ENCODE data around the gene BLMH. TPM values are rescaled to one million over a fixed set of nuclear protein-coding genes. Genes with fewer than 3 reads are reported as not detected.

The BLMH gene
- total and polyA plus RNA-seq, 4 donors, result 20.0 to 37.8 (median 27.4) TPM

- H3K27ac ChIP-seq (ENCODE audit: low read depth in 1 of 2, low read length in 2 of 2), result no peak overlapping the region
- H3K9me3 ChIP-seq (ENCODE audit: control insufficient read depth, low read length), result no peaks in the 10 kb centered on the region
- H3K4me1 ChIP-seq (ENCODE audit: control insufficient read depth in 1 of 2, insufficient read depth in 2 of 2, low read length in 2 of 2), result no peaks in the 10 kb centered on the region
- DNase-seq (no peak), ATAC-seq (ENCODE audit: low FRiP score) (no peak)
- no peaks in the 10 kb centered on the region for H3K36me3 ChIP-seq (ENCODE audit: control insufficient read depth in 1 of 2, insufficient read depth in 2 of 2, low read length in 1 of 2)
- intact Hi-C loops (cut with DNase I), result no loop called here
- H3K27me3 ChIP-seq (ENCODE audit: control insufficient read depth in 1 of 2, insufficient read depth in 2 of 2, low read length in 1 of 2), result no peaks in the 10 kb centered on the region
- 87 to 89% methylated on average over 9 of the region's 9 CpGs for WGBS, 2 donors
- H3K4me3 ChIP-seq (ENCODE audit: low read length in 2 of 2), result no peak overlapping the region
Measured at GRCh38 chr17:30218799-30219198, 72.9 kb downstream of the BLMH start.

GRCh38 chr17:30217746-30218245 is 73.9 kb downstream of the BLMH start:
- intact Hi-C loops (cut with DNase I), result no loop called here
- Histone ChIP-seq H3K4me3 (ENCODE audit: low read length in 2 of 2) (no peak overlapping the region), H3K36me3 (ENCODE audit: control insufficient read depth in 1 of 2, insufficient read depth in 2 of 2, low read length in 1 of 2) (no peaks in the 10 kb centered on the region), H3K27ac (ENCODE audit: low read depth in 1 of 2, low read length in 2 of 2) (no peak overlapping the region), H3K27me3 (ENCODE audit: control insufficient read depth in 1 of 2, insufficient read depth in 2 of 2, low read length in 1 of 2) (no peaks in the 10 kb centered on the region), H3K4me1 (ENCODE audit: control insufficient read depth in 1 of 2, insufficient read depth in 2 of 2, low read length in 2 of 2) (no peaks in the 10 kb centered on the region), H3K9me3 (ENCODE audit: control insufficient read depth, low read length) (no peaks in the 10 kb centered on the region)
- no peak for DNase-seq
- WGBS, 2 donors, result 96% methylated on average over 11 of the region's 11 CpGs
- no peak for ATAC-seq (ENCODE audit: low FRiP score)

GRCh38 chr17:30217054-30217453 is 74.7 kb downstream of the BLMH start:
- H3K27ac ChIP-seq (ENCODE audit: low read depth in 1 of 2, low read length in 2 of 2), result no peak overlapping the region
- 93 to 95% methylated on average over 6 of the region's 6 CpGs for WGBS, 2 donors
- H3K4me1 ChIP-seq (ENCODE audit: control insufficient read depth in 1 of 2, insufficient read depth in 2 of 2, low read length in 2 of 2), result no peaks in the 10 kb centered on the region
- H3K27me3 ChIP-seq (ENCODE audit: control insufficient read depth in 1 of 2, insufficient read depth in 2 of 2, low read length in 1 of 2), result no peaks in the 10 kb centered on the region
- ATAC-seq (ENCODE audit: low FRiP score) (no peak), DNase-seq (no peak)
- H3K4me3 ChIP-seq (ENCODE audit: low read length in 2 of 2), result no peak overlapping the region
- H3K9me3 ChIP-seq (ENCODE audit: control insufficient read depth, low read length), result no peaks in the 10 kb centered on the region
- no peaks in the 10 kb centered on the region for H3K36me3 ChIP-seq (ENCODE audit: control insufficient read depth in 1 of 2, insufficient read depth in 2 of 2, low read length in 1 of 2)
- intact Hi-C loops (cut with DNase I), result no loop called here

- DNase-seq (no peak), ATAC-seq (ENCODE audit: low FRiP score) (no peak)
- H3K4me1 ChIP-seq (ENCODE audit: control insufficient read depth in 1 of 2, insufficient read depth in 2 of 2, low read length in 2 of 2), result no peaks in the 10 kb centered on the region
- WGBS, 2 donors, result 93 to 94% methylated on average over 11 of the region's 11 CpGs
- no peak overlapping the region for H3K27ac ChIP-seq (ENCODE audit: low read depth in 1 of 2, low read length in 2 of 2)
- intact Hi-C loops (cut with DNase I), result no loop called here
- no peak overlapping the region for H3K4me3 ChIP-seq (ENCODE audit: low read length in 2 of 2)
- no peaks in the 10 kb centered on the region for H3K27me3 ChIP-seq (ENCODE audit: control insufficient read depth in 1 of 2, insufficient read depth in 2 of 2, low read length in 1 of 2)
- H3K9me3 ChIP-seq (ENCODE audit: control insufficient read depth, low read length), result no peaks in the 10 kb centered on the region
- H3K36me3 ChIP-seq (ENCODE audit: control insufficient read depth in 1 of 2, insufficient read depth in 2 of 2, low read length in 1 of 2), result no peaks in the 10 kb centered on the region
Measured at GRCh38 chr17:30212750-30213149, 79.0 kb downstream of the BLMH start.

- WGBS, 2 donors, result 91% methylated on average over 6 of the region's 6 CpGs
Measured at GRCh38 chr17:30211371-30211770, 80.4 kb downstream of the BLMH start.

GRCh38 chr17:30210901-30211300 is 80.8 kb downstream of the BLMH start:
- Histone ChIP-seq H3K9me3 (ENCODE audit: control insufficient read depth, low read length) (no peaks in the 10 kb centered on the region), H3K27ac (ENCODE audit: low read depth in 1 of 2, low read length in 2 of 2) (no peak overlapping the region), H3K36me3 (ENCODE audit: control insufficient read depth in 1 of 2, insufficient read depth in 2 of 2, low read length in 1 of 2) (no peaks in the 10 kb centered on the region), H3K4me1 (ENCODE audit: control insufficient read depth in 1 of 2, insufficient read depth in 2 of 2, low read length in 2 of 2) (no peaks in the 10 kb centered on the region), H3K27me3 (ENCODE audit: control insufficient read depth in 1 of 2, insufficient read depth in 2 of 2, low read length in 1 of 2) (no peaks in the 10 kb centered on the region), H3K4me3 (ENCODE audit: low read length in 2 of 2) (no peak overlapping the region)
- intact Hi-C loops (cut with DNase I), result no loop called here
- WGBS, 2 donors, result 95 to 96% methylated on average over 10 of the region's 10 CpGs
- DNase-seq (no peak), ATAC-seq (ENCODE audit: low FRiP score) (no peak)

More at GRCh38 chr17:30211371-30211770, 80.4 kb downstream of the BLMH start:
- ATAC-seq (ENCODE audit: low FRiP score) (no peak), DNase-seq (no peak)
- H3K27me3 ChIP-seq (ENCODE audit: control insufficient read depth in 1 of 2, insufficient read depth in 2 of 2, low read length in 1 of 2), result no peaks in the 10 kb centered on the region
- no peak overlapping the region for H3K4me3 ChIP-seq (ENCODE audit: low read length in 2 of 2)
- no peak overlapping the region for H3K27ac ChIP-seq (ENCODE audit: low read depth in 1 of 2, low read length in 2 of 2)
- intact Hi-C loops (cut with DNase I), result no loop called here
- H3K36me3 ChIP-seq (ENCODE audit: control insufficient read depth in 1 of 2, insufficient read depth in 2 of 2, low read length in 1 of 2), result no peaks in the 10 kb centered on the region
- no peaks in the 10 kb centered on the region for H3K4me1 ChIP-seq (ENCODE audit: control insufficient read depth in 1 of 2, insufficient read depth in 2 of 2, low read length in 2 of 2)
- H3K9me3 ChIP-seq (ENCODE audit: control insufficient read depth, low read length), result no peaks in the 10 kb centered on the region

GRCh38 chr17:30210366-30210765 is 81.4 kb downstream of the BLMH start:
- no peaks in the 10 kb centered on the region for H3K9me3 ChIP-seq (ENCODE audit: control insufficient read depth, low read length)
- no peak overlapping the region for H3K4me3 ChIP-seq (ENCODE audit: low read length in 2 of 2)
- DNase-seq (no peak), ATAC-seq (ENCODE audit: low FRiP score) (no peak)
- no peaks in the 10 kb centered on the region for H3K4me1 ChIP-seq (ENCODE audit: control insufficient read depth in 1 of 2, insufficient read depth in 2 of 2, low read length in 2 of 2)
- no peaks in the 10 kb centered on the region for H3K27me3 ChIP-seq (ENCODE audit: control insufficient read depth in 1 of 2, insufficient read depth in 2 of 2, low read length in 1 of 2)
- no peaks in the 10 kb centered on the region for H3K36me3 ChIP-seq (ENCODE audit: control insufficient read depth in 1 of 2, insufficient read depth in 2 of 2, low read length in 1 of 2)
- 88 to 90% methylated on average over 11 of the region's 11 CpGs for WGBS, 2 donors
- intact Hi-C loops (cut with DNase I), result no loop called here
- H3K27ac ChIP-seq (ENCODE audit: low read depth in 1 of 2, low read length in 2 of 2), result no peak overlapping the region

GRCh38 chr17:30209930-30210329 is 81.8 kb downstream of the BLMH start:
- intact Hi-C loops (cut with DNase I), result no loop called here
- Histone ChIP-seq H3K4me1 (ENCODE audit: control insufficient read depth in 1 of 2, insufficient read depth in 2 of 2, low read length in 2 of 2) (no peaks in the 10 kb centered on the region), H3K36me3 (ENCODE audit: control insufficient read depth in 1 of 2, insufficient read depth in 2 of 2, low read length in 1 of 2) (no peaks in the 10 kb centered on the region), H3K27ac (ENCODE audit: low read depth in 1 of 2, low read length in 2 of 2) (no peak overlapping the region), H3K9me3 (ENCODE audit: control insufficient read depth, low read length) (no peaks in the 10 kb centered on the region), H3K4me3 (ENCODE audit: low read length in 2 of 2) (no peak overlapping the region), H3K27me3 (ENCODE audit: control insufficient read depth in 1 of 2, insufficient read depth in 2 of 2, low read length in 1 of 2) (no peaks in the 10 kb centered on the region)
- ATAC-seq (ENCODE audit: low FRiP score) (no peak), DNase-seq (no peak)
- 89 to 91% methylated on average over 7 of the region's 7 CpGs for WGBS, 2 donors

GRCh38 chr17:30208214-30208613 is 83.5 kb downstream of the BLMH start:
- H3K27ac ChIP-seq (ENCODE audit: low read depth in 1 of 2, low read length in 2 of 2), result no peak overlapping the region
- DNase-seq, result no peak
- no peak for ATAC-seq (ENCODE audit: low FRiP score)
- no peaks in the 10 kb centered on the region for H3K4me1 ChIP-seq (ENCODE audit: control insufficient read depth in 1 of 2, insufficient read depth in 2 of 2, low read length in 2 of 2)
- H3K4me3 ChIP-seq (ENCODE audit: low read length in 2 of 2), result no peak overlapping the region
- H3K27me3 ChIP-seq (ENCODE audit: control insufficient read depth in 1 of 2, insufficient read depth in 2 of 2, low read length in 1 of 2), result no peaks in the 10 kb centered on the region
- no peaks in the 10 kb centered on the region for H3K36me3 ChIP-seq (ENCODE audit: control insufficient read depth in 1 of 2, insufficient read depth in 2 of 2, low read length in 1 of 2)
- intact Hi-C loops (cut with DNase I), result no loop called here
- WGBS, 2 donors, result 80% methylated on average over 3 of the region's 3 CpGs
- H3K9me3 ChIP-seq (ENCODE audit: control insufficient read depth, low read length), result no peaks in the 10 kb centered on the region
